GM12892 (cell line): Measurements from ENCODE around the gene MAPK6.
"Not testable (repeated sequence)": the region's sequence is repeated elsewhere in the genome, so short reads cannot be mapped to it uniquely, and the experiment has no call there.

Experiments used
- DNase-seq: peaks from one replicate; pipeline ENCODE4 v3.0.0; 2011; ENCODE audit not compliant: insufficient read length
- FAIRE-seq: peaks from 2 replicates; lab custom pipeline; 2011; peaks lifted over from hg19 to GRCh38; lab: Jason Lieb, UNC
- POLR2A ChIP-seq: IDR thresholded peaks from 2 replicates; pipeline ENCODE4 v1.6.1; 2011; ENCODE audit warnings: low read depth, low read length, control low read depth
- POLR2AphosphoS5 ChIP-seq: IDR thresholded peaks from 2 replicates; pipeline ENCODE4 v1.6.1; 2011; ENCODE audit warnings: low read depth, low read length, control low read depth
- TAF1 ChIP-seq: IDR thresholded peaks from 2 replicates; pipeline ENCODE4 v1.6.1; 2011; ENCODE audit warnings: low read depth, mild to moderate bottlenecking, control low read depth, low read length, borderline replicate concordance

MAPK6 gene

DNA sequence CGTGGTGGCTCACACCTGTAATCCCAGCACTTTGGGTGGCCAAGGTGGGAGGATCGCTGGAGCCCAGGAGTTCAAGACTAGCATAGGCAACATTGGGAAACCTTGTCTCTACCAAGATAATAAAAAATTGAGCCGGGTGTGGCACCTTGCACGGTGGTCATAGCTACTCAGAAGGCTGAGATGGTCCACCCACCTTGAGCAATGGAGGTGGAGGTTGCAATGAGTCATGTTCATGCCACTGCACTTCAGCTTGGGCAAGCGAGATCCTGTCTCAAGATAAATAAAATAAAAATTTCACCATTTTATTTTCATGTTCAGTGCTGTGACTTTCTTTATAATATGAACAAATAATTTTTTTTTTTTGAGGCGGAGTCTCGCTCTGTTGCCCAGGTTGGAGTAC, 12.5 kb downstream of the MAPK6 start:
- FAIRE-seq (no peak), DNase-seq (no peak)
- TF ChIP-seq POLR2A (no peak), POLR2AphosphoS5 (no peak), TAF1 (no peak)

GRCh38 chr15:52037889-52038505, 19.0 kb downstream of the MAPK6 start:
- DNase-seq (no peak), FAIRE-seq (no peak)
- TF ChIP-seq POLR2AphosphoS5, result 0 out of 2 replicates have a peak, but pooled peaks have one; percentile 20
- TF ChIP-seq TAF1, result no peak
- TF ChIP-seq POLR2A, result no peak

DNA sequence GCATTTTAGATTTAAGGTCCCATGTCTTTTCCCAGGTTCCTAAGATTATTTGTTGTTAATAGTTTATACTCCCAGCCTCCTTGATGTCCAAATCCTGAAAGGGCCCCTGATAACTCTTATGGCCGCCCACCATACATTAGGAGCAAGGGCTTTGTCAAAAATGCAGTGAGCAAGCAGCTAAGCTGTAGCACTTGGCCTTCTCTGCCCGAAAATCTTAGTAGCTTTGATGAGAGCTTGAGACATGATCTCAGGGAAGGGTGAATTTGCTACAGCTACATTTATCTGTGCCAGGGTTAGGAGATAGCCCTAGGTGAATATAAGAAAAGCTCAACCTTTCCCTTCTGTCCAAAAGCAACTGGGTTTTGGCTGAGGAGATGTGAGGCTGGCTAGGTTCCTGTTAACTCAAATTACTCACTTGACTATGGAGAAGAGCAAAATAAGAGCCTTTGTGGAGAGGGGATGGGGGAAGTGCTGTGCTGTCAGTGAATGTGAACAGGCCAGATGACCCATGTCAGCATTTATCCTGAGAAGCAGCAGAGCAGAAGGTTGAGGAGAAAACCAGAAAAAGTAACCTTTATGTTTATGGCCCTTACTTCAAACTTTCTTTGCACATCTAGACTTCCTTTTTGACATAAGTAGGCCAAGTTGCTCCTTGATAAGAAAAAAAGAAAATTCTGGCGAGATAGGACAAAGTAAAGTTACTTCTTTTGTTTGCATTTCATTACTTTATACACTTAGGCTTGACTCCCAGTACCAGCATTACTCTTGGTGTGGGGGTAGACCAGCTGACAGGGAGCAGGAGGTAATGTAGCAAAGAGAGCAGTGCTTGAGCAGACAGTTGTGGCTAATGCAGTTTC, 21.1 kb downstream of the MAPK6 start:
- TF ChIP-seq TAF1 (no peak), POLR2AphosphoS5 (no peak), POLR2A (no peak)
- FAIRE-seq (no peak), DNase-seq (no peak)

- FAIRE-seq (no peak), DNase-seq (no peak)
- no peak for TF ChIP-seq TAF1
- no peak for TF ChIP-seq POLR2A
- TF ChIP-seq POLR2AphosphoS5, result no peak
These were observed 23.2 kb downstream of the MAPK6 start for GRCh38 chr15:52042051-52042851.

DNA sequence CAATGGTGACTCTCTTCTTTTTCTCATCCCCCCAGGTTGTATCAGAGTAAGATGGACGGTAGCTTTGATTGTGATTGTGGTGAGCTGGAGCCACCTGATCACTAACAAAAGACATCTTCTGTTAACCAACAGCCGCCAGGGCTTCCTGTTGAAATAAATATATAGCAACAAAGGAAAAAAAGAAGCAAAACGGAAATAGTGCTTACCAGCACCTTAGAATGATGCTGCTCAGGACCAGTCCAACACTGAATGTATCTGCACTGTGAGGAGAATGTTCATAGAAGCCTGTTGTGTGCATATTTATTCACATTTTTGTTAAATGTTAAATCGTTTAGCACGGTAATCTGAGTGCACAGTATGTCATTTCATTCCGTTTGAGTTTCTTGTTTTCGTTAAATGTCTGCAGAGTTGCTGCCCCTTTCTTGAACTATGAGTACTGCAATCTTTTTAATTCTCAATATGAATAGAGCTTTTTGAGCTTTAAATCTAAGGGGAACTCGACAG, 26.8 kb downstream of the MAPK6 start:
- peak; percentile 88 for FAIRE-seq
- DNase-seq, result not testable (repeated sequence)

- FAIRE-seq, result peak; percentile 81
- not testable (repeated sequence) for DNase-seq
These were observed 27.5 kb downstream of the MAPK6 start for GRCh38 chr15:52046552-52046951.

- no peak for TF ChIP-seq POLR2A
- TF ChIP-seq TAF1, result no peak
- TF ChIP-seq POLR2AphosphoS5, result no peak
- DNase-seq (no peak), FAIRE-seq (no peak)
These were observed 31.4 kb downstream of the MAPK6 start for GRCh38 chr15:52050416-52050815.

- FAIRE-seq (no peak), DNase-seq (no peak)
- TF ChIP-seq POLR2A (no peak), TAF1 (no peak), POLR2AphosphoS5 (no peak)
These were observed 33.3 kb downstream of the MAPK6 start for GRCh38 chr15:52052066-52052935.

- no peak for FAIRE-seq
- DNase-seq, result no peak
- no peak for TF ChIP-seq TAF1
- no peak for TF ChIP-seq POLR2A
These were observed 35.4 kb downstream of the MAPK6 start for GRCh38 chr15:52054381-52054780.

DNA sequence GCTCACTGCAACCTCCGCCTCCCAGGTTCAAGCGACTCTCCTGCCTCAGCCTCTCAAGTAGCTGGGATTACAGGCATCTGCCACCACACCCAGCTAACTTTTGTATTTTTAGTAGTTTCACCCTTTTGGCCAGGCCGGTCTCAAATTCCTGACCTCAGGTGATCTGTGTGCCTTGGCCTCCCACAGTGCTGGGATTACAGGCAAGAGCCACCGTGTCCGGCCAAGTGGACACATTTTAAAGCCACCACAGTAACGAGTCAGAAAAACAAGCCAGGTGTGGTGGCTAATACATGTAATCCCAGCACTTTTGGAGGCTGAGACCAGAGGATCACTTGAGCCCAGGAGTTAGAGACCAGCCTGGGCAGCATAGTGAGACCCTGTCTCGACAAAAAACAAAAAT, 35.8 kb downstream of the MAPK6 start:
- not testable (repeated sequence) for DNase-seq, FAIRE-seq

- TF ChIP-seq TAF1 (no peak), POLR2A (no peak), POLR2AphosphoS5 (no peak)
- DNase-seq, result no peak
- FAIRE-seq, result no peak
These were observed 37.0 kb downstream of the MAPK6 start for GRCh38 chr15:52056001-52056400.

- FAIRE-seq (no peak), DNase-seq (no peak)
- TF ChIP-seq POLR2A, result no peak
- no peak for TF ChIP-seq POLR2AphosphoS5
- TF ChIP-seq TAF1, result no peak
These were observed 37.5 kb downstream of the MAPK6 start for GRCh38 chr15:52056496-52056895.
